Suprapubic skin (tissue), 3 donors: Measurements from ENCODE around the gene IL31.

Experiments
- CTCF ChIP-seq, 2 donors: fragments of 200-600 bp in 1 of 2; fragments of 450-650 bp in 1 of 2; sonication (generic) in 1 of 2; IDR thresholded peaks; one replicate each; pipeline ENCODE4 v1.5.1; 2016 to 2019; ENCODE audit warnings: antibody characterized with exemption in 2 of 2, mild to moderate bottlenecking in 1 of 2, moderate library complexity in 1 of 2
- POLR2A ChIP-seq, 2 donors: fragments of 450-650 bp; IDR thresholded peaks; one replicate each; pipeline ENCODE4 v1.6.1; 2017; ENCODE audit warnings: antibody characterized with exemption in 2 of 2, mild to moderate bottlenecking in 2 of 2, moderate library complexity in 2 of 2

GRCh38 chr12:122168492-122168891 is 5.5 kb downstream of the IL31 start:
- TF ChIP-seq CTCF (IDR thresholded peaks at IDR 0.05): no peak
- no peak for TF ChIP-seq POLR2A (IDR thresholded peaks at IDR 0.05)
